Fibroblast of skin of scalp (primary cell): ENCODE data around the gene ORAI2.
"Not testable (repeated sequence)": the region's sequence is repeated elsewhere in the genome, so short reads cannot be mapped to it uniquely, and the experiment has no call there.

Experiments used
- DNase-seq: peaks from one replicate; pipeline ENCODE4 v3.0.0-alpha.2; 2013

Gene ORAI2

DNA sequence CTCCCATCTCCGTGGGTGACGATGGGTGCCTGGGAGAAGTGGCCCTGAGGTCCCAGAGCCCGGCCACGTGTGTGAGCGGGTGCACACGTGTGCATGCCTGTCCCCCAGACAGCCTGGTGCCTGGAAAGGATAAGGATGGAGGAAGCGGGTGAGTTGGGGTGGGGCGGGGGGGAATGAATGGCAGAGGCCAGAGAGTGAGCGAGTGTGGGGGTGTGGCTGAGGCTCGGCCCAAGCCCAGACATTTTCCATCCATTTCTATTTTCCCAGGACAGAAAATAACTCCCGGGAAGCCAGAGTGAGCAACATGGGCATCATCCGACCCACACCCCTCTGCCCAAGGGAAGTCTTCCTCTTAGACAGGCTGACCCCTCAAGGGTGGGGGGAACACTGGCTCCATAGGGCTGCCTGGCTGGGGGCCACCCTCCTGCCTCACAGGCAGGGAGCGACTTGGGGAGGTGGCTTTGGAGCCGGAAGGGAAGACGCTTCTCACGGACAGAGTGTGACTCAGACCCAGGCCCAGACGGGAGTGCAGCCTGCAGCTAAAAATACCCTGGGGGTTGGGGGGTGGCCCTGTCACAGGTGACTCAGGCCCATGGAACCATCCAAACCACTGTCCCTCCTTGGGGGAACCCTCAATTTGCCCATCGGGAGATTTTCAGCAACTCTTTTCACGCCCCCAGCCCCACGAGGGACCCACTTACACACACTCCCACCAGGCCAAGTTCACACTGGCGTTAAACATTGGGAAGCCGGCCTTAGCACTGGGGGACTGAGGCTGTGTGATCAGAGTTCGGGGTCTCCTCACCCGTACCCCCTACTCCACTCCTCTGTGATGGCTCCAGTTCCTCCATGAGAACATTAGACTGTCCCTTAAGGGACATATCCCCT is 72.2 kb downstream of the ORAI2 start:
- not testable (repeated sequence) for DNase-seq
